ENCODE measurements around the gene LRFN5. TPM values are rescaled to one million over a fixed set of nuclear protein-coding genes. Genes with fewer than 3 reads are reported as not detected.
"Not testable (repeated sequence)": the region's sequence is repeated elsewhere in the genome, so short reads cannot be mapped to it uniquely, and the experiment has no call there.

LRFN5 gene
- total RNA-seq, 2 donors from 2014 or later = 0.50 to 5.3 TPM

- TF ChIP-seq CTCF (IDR thresholded peaks at IDR 0.05) = no peak
- no peak for TF ChIP-seq POLR2AphosphoS5 (IDR thresholded peaks at IDR 0.05)
- no peak for TF ChIP-seq POLR2A (IDR thresholded peaks at IDR 0.05)
- H3K36me3 ChIP-seq = no peaks in the 10 kb centered on the region
- no peaks in the 10 kb centered on the region for H3K4me1 ChIP-seq (replicated peaks)
- H3K9me3 ChIP-seq = no peaks in the 10 kb centered on the region
- no peak overlapping the region for H3K27ac ChIP-seq
- intact Hi-C loops (cut with DNase I) = no loop called here
- H3K27me3 ChIP-seq (replicated peaks; ENCODE audit: insufficient read depth) = no peaks in the 10 kb centered on the region
- DNase-seq (ENCODE audit: low spot score) = no peak
- no peak overlapping the region for H3K4me3 ChIP-seq
These were observed 20.4 kb upstream of the LRFN5 start for GRCh38 chr14:41586237-41586636.

- Histone ChIP-seq H3K9me3 (no peaks in the 10 kb centered on the region), H3K4me1 (replicated peaks) (no peaks in the 10 kb centered on the region), H3K4me3 (no peak overlapping the region), H3K27me3 (replicated peaks; ENCODE audit: insufficient read depth) (no peaks in the 10 kb centered on the region), H3K36me3 (no peaks in the 10 kb centered on the region), H3K27ac (no peak overlapping the region)
- DNase-seq (ENCODE audit: low spot score) = no peak
- 98% methylated on average over 23 of the region's 25 CpGs for WGBS
- TF ChIP-seq POLR2A (IDR thresholded peaks at IDR 0.05) (no peak), POLR2AphosphoS5 (IDR thresholded peaks at IDR 0.05) (no peak), CTCF (IDR thresholded peaks at IDR 0.05) (no peak)
- intact Hi-C loops (cut with DNase I) = no loop called here
These were observed 9.0 kb upstream of the LRFN5 start for GRCh38 chr14:41597647-41598046.

GRCh38 chr14:41599805-41600385 is 6.8 kb upstream of the LRFN5 start:
- DNase-seq (ENCODE audit: low spot score); intact Hi-C loops (cut with DNase I); H3K27ac ChIP-seq; H3K4me3 ChIP-seq; H3K27me3 ChIP-seq (replicated peaks; ENCODE audit: insufficient read depth); H3K4me1 ChIP-seq (replicated peaks); H3K36me3 ChIP-seq; H3K9me3 ChIP-seq: not testable (repeated sequence)
- WGBS = 64% methylated on average over 6 of the region's 6 CpGs

- Histone ChIP-seq H3K9me3 (no peaks in the 10 kb centered on the region), H3K27me3 (replicated peaks; ENCODE audit: insufficient read depth) (peaks cover 9% of the 10 kb centered on the region), H3K27ac (peak overlapping the region; percentile 32 to 68), H3K4me1 (replicated peaks) (peaks cover 4% of the 10 kb centered on the region), H3K36me3 (no peaks in the 10 kb centered on the region), H3K4me3 (peak overlapping the region; percentile 36 to 44)
- intact Hi-C loops (cut with DNase I) = no loop called here
- WGBS = 3% methylated on average over 29 of the region's 29 CpGs
- DNase-seq (ENCODE audit: low spot score) = no peak
- no peak for TF ChIP-seq POLR2A (IDR thresholded peaks at IDR 0.05)
- no peak for TF ChIP-seq POLR2AphosphoS5 (IDR thresholded peaks at IDR 0.05)
- no peak for TF ChIP-seq CTCF (IDR thresholded peaks at IDR 0.05)
These were observed 1.8 kb upstream of the LRFN5 start for GRCh38 chr14:41604721-41605531.

- no peaks in the 10 kb centered on the region for H3K9me3 ChIP-seq
- 5% methylated on average over 23 of the region's 23 CpGs for WGBS
- no peaks in the 10 kb centered on the region for H3K36me3 ChIP-seq
- intact Hi-C loops (cut with DNase I) = no loop called here
- H3K27me3 ChIP-seq (replicated peaks; ENCODE audit: insufficient read depth) = peaks cover 9% of the 10 kb centered on the region
- TF ChIP-seq CTCF (IDR thresholded peaks at IDR 0.05) = no peak
- no peak for TF ChIP-seq POLR2A (IDR thresholded peaks at IDR 0.05)
- no peak for TF ChIP-seq POLR2AphosphoS5 (IDR thresholded peaks at IDR 0.05)
- H3K27ac ChIP-seq = peak overlapping the region; percentile 32 to 68
- H3K4me1 ChIP-seq (replicated peaks) = peaks cover 4% of the 10 kb centered on the region
- H3K4me3 ChIP-seq = peak overlapping the region; percentile 36 to 44
- no peak for DNase-seq (ENCODE audit: low spot score)
These were observed 960 bp upstream of the LRFN5 start for GRCh38 chr14:41605550-41606281.

All from prostate gland (tissue), 2 donors.